ENCODE results near the gene SNAPC2. TPM values are rescaled to one million over a fixed set of nuclear protein-coding genes. Genes with fewer than 3 reads are reported as not detected.

The SNAPC2 gene
- total and polyA plus RNA-seq, 2 of the 13 experiments (the other 11 are each of a cell fraction or from before 2014, with no cell fraction given): 10.2 to 12.7 TPM

GRCh38 chr19:7873304-7874075, 46.6 kb upstream of the SNAPC2 start:
- 70% methylated on average over 44 of the region's 53 CpGs for WGBS (ENCODE audit: low lambda C conversion rate)
- CTCF ChIA-PET (ENCODE audit: low intra/inter-chr PET ratio, low total read pairs): no interaction called here
- no peak for FAIRE-seq

More at GRCh38 chr19:7873304-7874075, 46.6 kb upstream of the SNAPC2 start:
- Histone ChIP-seq H4K20me1 (ENCODE audit: insufficient read depth, low read length) (no peaks in the 10 kb centered on the region; the same call in 1 of the 2 replicates), H2AFZ (ENCODE audit: low read length) (no peak overlapping the region), H3K9ac (ENCODE audit: insufficient read depth, low read depth, low read length) (no peak overlapping the region), H3K27ac (ENCODE audit: extremely low read length, insufficient read depth, low read length) (no peak overlapping the region), H3K9me3 (ENCODE audit: low read length) (no peaks in the 10 kb centered on the region), H3K27me3 (ENCODE audit: control insufficient read depth in 1 of 2, insufficient read depth in 2 of 2, low read length in 2 of 2) (peaks cover 0 to 4% of the 10 kb centered on the region in 2 experiments; a peak in 1 of 5 replicates), H3K4me2 (ENCODE audit: low read depth, low read length) (peak overlapping the region; percentile 97), H3K36me3 (replicated peaks in 1 of 2; ENCODE audit: control insufficient read depth in 1 of 2, insufficient read depth in 2 of 2, low read length in 2 of 2) (no peaks in the 10 kb centered on the region), H3K4me3 (replicated peaks in 1 of 3; ENCODE audit: insufficient read depth in 1 of 3, low read depth in 2 of 3, low read length in 3 of 3) (peak overlapping the region; percentile 40 to 73 (median 59); a peak in 4 of 6 replicates), H3K79me2 (ENCODE audit: insufficient read depth, low read length) (no peaks in the 10 kb centered on the region), H3K4me1 (ENCODE audit: insufficient read depth, low read length) (peaks cover 42% of the 10 kb centered on the region)
- BruUV-seq (replicated peaks): no TSS peak
- POLR2A ChIA-PET: no interaction called here
- DNase-seq (ENCODE audit: low spot score) (no peak), ATAC-seq (no peak)
- intact Hi-C loops (cut with micrococcal nuclease; ENCODE audit: unreplicated experiment) (loop anchor here (10.0 kb wide), 1 partner anchor 1139 kb away; the partner anchor contains the start of genes GPR108 and TRIP10), in situ Hi-C loops (cut with HindIII; ENCODE audit: extremely low pct_ligation_motif_present, low pct_unique_long_range_greater_than_20kb) (no loop called here)
- TF ChIP-seq HNRNPUL1 (IDR thresholded peaks at IDR 0.05; ENCODE audit: low read depth, low read length) (no peak), AGO1 (IDR thresholded peaks at IDR 0.05; ENCODE audit: low read depth, low read length, poor library complexity, severe bottlenecking) (peak; percentile 17), HNRNPK (IDR thresholded peaks at IDR 0.05; ENCODE audit: low read depth, low read length, poor library complexity, severe bottlenecking) (peak; percentile 52), RERE (CRISPR knock-in tag; IDR thresholded peaks at IDR 0.05; ENCODE audit: low read depth) (no peak)
